Measurements from ENCODE around the gene CSTA.
"Not testable (repeated sequence)": the region's sequence is repeated elsewhere in the genome, so short reads cannot be mapped to it uniquely, and the experiment has no call there.

CSTA gene

GRCh38 chr3:122322095-122323075 is 2.7 kb upstream of the CSTA start:
- no peak for DNase-seq

- DNase-seq, result no peak
These were observed 721 bp downstream of the CSTA start for GRCh38 chr3:122325769-122326168.

GRCh38 chr3:122331886-122332285 is 6.8 kb downstream of the CSTA start:
- DNase-seq, result no peak

- DNase-seq, result no peak
These were observed 7.5 kb downstream of the CSTA start for GRCh38 chr3:122332551-122332950.

DNA sequence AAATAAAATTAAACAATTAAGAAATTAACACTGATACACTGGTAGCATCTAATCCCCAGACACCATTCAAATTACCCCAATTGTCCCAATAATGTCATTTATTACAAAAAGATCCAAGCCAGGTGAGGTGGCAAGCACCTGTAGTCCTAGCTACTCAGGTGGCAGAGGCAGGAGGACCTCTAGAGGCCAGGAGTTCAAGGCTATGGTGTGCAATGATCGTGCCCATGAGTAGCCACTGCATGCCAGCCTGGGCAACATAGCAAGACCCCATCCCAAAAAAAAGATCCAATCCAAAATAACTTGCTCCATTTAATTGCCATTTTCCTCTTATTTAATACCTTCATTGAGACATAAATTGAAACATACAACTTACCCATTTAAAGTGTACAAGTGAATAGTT is 17.8 kb downstream of the CSTA start:
- no peak for DNase-seq

DNA sequence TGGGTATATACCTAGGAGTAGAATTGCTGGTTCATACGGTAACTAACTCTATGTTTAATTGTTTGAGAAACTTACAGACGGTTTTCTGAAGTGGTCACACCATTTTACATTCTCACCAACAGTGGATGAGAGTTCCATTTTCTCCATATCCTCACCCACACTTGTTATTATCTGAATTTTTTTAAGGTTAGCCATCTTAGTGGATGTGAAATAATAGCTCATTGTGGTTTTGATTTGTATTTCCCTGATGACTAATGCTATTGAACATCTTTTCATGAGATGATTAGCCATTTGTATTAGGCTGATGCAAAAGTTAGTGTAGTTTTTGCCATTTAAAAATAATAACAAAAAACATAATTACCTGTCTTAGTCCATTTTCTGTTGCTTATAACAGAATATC is 18.6 kb downstream of the CSTA start:
- DNase-seq, result no peak

DNA sequence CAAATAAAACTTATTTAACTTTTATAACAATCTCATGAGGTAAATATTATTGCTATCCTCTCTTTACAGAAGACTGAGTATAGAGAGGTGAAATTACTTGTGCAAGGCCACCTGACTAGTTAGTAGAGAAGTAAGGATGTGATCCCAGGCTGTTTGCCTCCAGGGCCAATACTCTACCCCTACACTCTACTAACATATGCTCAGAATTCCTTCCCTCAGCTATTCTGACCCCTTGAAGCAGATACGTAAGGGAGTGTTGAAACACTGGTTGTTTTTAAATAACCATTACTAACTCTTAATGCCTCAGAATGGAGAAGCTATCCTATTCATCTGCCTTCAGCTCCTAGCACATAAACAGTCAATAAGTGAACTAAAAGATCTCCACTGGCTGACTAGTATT is 24.1 kb downstream of the CSTA start:
- no peak for DNase-seq

DNA sequence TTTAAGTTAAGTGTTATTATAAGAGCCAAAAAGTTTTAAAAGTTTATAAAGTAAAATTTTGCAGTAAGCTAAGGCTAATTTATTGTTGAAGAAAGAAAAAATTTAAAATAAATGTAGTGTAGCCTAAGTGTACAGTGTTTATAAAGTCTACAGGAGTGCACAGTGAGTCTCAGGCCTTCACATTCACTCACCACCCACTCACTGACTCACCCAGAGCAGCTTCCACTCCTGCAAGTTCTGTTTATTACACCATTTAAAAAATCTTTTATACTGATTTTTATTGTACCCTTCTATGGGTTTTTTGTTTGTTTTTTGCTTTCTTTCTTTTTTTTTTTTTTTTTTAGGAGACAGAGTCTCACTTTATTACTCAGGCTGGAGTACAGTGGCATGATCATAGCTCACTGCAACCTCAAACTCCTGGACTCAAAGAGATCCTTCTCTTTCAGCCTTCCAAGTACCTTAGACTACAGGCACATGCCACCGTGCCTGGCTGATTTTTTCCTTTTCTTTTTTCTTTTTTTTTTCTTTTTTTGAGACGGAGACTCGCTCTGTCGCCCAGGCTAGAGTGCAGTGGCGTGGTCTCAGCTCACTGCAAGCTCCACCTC is 25.9 kb downstream of the CSTA start:
- DNase-seq, result no peak

DNA sequence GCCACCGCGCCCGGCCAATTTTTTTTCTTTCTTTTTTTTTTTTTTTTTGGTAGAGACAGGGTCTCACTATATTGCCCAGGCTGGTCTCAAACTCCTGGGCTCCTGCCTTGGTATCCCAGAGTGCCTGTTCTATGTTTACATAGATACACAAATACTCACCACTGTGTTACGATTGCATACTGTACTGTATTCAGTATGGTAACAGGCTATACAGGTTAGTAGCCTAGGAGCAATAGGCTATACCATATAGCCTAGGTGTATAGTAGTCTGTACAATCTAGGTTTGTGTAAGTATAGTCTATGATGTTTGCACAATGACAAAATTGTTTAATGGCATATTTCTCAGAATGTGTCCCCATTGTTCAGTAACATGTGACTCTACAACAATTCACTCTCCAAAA is 26.6 kb downstream of the CSTA start:
- DNase-seq, result no peak

DNA sequence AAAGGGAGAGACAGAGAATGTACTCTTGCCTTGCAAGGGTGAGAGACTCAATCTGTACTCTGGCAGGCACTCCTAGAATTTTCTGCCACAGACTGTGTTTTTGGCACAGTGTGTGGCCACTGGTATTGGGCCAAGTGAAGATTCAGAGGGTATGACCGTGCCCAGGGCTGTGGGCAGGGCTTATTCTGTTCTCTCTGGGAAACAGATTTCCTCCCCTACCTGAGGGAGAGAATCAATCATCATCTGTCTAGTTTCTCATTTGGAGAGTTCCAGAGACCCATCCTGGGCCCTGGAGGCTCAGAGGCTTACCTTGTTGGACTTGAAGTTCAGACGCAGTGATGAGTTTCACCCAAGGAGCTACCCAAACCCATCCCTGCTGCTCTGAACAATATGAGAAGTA is 28.2 kb downstream of the CSTA start:
- no peak for DNase-seq

DNA sequence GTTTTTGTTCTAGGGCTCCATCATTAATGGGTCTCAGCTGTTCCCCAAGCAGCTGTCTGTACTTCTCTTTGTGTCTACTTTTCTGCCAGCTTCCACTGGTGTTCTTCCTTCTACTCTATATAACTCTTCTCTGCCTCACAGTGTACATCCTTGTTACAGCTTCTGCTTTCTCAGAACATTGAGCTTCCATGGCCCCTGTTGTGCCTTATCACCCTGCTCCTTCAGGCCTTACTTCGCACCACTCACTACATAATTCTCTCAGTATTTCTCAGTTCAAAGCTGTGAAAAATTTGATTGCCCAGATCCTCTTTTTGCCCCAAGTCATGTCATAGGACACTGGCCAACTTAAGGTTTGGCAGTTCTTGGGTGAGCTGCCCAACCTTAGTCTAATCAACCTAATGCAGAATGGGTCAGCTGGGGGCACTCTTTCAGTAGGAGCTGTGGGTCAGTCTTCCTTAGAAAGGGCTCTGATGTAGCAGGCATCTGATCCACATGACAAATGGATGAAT is 28.9 kb downstream of the CSTA start:
- no peak for DNase-seq

DNA sequence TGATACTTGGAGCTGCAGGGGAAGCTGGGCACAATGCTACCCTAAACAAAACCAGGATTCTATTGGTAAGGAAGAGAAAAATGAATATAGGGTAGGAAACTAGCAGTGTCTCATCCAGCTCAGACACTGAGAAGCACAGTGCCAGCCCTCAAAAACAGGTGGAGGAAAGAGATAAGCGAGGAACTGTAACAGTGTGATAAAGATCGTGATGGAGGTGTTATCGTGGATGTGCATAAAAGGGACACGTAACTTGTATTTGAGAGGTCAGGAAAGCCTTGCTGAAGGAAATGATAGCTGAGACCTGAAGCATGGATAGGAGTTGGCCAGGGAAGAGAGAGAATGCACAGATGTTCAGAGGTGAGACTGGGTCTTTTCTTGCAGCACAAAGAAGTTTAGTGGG is 30.6 kb downstream of the CSTA start:
- no peak for DNase-seq

DNA sequence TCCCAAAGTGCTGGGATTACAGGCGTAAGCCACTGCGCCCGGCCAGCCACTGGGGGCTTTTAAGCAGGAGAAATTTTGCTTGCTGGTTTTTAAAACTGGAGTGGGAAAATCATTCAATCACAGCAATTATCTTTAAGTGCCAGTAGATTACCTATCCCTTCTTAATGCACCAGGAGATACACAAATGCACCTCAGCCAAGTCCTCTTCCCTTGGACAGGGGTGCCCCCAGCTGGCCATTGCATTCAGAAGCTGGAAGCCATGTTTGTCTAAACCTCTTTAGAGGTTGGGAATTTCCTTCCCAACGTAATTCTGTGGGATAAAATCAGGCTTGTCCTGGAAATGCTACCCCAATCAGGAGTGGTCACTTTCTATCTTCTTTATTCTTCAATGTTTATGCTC is 31.4 kb downstream of the CSTA start:
- DNase-seq, result peak; percentile 6

GRCh38 chr3:122357828-122358702 is 33.0 kb downstream of the CSTA start:
- DNase-seq, result no peak

GRCh38 chr3:122358703-122359032 is 33.6 kb downstream of the CSTA start:
- DNase-seq, result no peak

DNA sequence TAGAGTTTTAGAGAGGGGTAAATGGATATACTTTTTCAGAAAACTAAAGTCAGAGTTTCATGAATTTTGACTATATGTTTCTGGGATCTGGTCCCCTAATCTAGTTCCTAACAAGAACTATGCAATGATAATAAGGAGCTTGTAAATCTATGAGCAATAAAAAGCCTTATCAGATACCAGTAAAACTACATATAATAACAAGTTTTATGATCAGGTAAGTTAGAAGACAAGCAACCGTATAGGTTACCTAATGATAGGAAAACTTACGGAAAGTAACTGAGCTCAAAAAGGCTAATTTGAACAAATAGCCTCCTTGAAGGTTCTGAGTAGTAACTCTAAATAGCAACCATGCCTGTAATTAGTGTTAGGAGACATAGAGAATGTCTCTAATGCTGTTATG is 37.0 kb downstream of the CSTA start:
- no peak for DNase-seq

- DNase-seq, result no peak
These were observed 39.4 kb downstream of the CSTA start for GRCh38 chr3:122364490-122364889.

DNA sequence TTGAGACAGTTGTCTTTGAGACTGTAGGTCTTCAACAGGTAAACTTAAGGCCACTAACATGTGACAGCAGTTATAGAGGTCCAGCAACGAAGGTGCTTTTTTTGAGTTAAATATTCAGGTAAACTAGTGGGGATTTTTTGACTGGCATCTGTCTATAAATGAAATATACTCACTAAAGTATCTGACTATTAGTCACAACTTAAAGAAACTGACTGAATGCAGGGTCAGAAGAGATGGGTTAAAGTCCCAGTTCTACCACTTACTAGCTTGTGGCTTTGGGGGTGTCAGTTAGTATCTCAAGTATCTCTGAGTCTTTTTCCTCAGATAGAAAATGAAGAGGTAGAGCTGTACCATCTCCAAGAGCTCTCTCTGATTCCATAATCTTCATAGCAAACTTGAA is 40.0 kb downstream of the CSTA start:
- no peak for DNase-seq

DNA sequence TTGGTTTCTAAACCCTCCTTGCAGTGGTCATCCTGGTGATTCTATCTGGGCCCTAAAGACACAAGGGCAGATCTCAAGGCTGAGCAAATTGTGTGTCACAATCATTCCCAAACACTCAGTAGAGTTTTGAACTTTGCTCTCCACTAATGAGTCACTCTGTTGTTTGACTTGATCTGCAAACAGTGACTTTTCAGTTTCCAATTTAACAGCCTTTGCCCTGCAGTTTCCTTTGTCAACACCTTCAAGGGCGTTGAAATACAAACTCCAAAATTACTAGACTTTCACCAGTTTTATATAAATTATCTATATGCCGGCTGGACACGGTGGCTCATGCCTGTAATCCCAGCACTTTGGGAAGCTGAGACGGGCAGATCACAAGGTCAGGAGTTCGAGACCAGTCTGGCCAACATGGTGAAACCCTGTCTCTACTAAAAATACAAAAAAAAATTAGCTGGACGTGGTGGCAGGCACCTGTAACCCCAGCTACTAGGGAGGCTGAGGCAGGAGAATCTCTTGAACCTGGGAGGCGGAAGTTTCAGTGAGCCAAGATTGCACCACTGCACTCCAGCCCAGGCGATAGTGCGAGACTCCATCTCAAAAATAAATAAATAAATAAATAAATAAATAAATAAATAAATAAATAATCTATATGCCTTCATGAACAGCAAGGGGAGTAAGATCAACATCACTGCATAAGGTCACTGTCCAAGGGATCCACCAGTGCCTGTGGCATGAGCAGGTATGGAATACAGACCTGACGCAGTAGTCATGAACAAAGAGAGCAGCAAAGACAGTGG is 40.7 kb downstream of the CSTA start:
- not testable (repeated sequence) for DNase-seq

GRCh38 chr3:122366379-122366749 is 41.3 kb downstream of the CSTA start:
- no peak for DNase-seq

- no peak for DNase-seq
These were observed 49.0 kb downstream of the CSTA start for GRCh38 chr3:122374034-122374433.

DNA sequence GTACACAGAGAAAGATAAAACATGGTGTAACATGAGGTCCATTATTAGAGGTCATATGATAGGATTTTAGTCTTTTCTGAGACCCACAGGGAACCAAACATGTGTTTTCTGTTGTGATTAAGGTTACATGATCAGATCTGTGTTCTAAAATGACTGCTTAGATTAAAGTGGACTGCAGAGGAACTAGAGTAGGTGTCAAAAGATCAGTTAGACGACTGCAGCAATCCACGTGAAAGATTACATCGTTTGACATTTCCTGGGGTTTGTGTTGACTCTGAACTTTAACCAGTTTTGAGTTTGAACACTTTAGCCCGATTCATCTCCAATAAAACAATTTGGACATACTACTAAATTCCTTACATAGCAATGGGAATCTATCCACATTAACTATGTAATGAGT is 52.9 kb downstream of the CSTA start:
- DNase-seq, result no peak

Data from NCI-H748 treated with DMSO at 0.1 percent for 48 hours (cell line).